ENCODE measurements around the gene ZBTB20.

Gene ZBTB20

DNA sequence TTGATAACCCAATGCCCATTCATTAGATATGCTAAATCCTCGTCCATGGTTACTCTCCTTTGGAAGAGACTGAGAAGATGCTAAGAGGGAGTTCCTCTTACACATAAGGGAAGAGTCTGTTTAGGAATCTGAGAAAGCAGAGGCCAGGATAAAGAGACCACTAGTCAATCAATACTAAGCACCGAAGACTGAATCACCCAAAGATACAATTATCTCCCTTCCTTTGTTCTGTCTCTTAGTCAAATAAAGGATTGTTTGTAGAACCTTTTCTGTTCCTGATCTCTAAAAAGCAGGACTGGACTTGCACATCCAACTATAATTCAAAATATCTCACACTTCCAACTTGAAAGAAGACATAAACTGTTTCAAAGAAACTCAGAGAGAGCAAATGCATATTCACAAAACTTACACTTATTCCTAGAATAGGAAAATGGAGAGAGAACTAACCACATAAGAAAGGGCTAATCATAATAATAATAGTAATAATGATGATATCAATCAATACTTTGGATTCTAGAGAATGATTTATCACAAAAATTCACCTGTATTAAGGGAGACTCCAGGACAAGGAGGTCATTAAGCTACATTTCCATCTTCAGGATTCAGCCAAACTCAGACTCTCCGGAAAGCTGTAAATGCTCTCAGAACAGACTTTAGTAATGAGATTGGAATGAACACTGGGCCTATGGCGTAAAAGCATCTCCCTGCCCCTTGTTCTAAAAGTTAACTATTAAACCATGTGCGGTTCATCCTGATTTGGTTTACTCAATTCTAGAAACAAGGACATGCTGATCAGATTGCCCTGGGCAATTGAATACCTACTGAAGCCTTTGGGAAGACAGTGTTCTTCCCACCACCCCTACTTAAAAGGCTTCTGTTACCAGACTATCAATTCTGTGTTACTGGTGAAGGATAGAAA lies 401.5 kb downstream of the ZBTB20 start:
- DNase-seq: no peak

DNA sequence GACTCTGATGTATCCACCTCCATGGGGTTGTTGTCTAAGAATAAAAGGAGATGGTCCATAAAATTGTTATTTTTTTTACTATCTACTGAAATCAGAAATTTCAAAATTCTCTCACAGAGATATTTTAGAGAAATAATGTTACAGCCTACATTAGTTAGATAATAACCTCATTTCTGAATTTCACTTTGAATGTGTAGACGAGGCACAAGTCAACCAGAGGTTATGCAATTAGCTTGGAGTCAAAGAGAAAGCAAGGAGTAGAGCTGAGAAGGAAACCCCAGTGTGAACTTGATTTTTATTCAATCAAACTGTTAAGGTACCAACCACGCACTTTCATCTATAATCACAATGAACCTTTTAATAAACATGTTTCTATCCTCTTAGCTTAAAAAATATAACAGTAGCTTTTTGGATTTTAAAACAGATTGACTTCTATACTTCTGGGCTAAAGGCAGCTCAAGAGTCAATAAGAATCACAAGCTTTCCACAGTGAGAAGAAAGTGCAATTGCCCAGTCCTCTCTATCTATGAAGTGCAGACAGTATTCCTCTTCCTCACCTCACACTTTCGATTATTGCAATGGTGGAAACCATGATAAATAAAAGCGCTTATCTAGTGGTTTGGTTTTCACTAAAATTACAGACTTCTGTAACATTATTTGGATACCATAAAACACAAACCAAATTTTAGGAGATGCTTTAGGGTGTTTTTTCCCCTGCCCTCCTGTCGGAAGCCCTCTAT lies 403.2 kb downstream of the ZBTB20 start:
- DNase-seq: no peak

DNA sequence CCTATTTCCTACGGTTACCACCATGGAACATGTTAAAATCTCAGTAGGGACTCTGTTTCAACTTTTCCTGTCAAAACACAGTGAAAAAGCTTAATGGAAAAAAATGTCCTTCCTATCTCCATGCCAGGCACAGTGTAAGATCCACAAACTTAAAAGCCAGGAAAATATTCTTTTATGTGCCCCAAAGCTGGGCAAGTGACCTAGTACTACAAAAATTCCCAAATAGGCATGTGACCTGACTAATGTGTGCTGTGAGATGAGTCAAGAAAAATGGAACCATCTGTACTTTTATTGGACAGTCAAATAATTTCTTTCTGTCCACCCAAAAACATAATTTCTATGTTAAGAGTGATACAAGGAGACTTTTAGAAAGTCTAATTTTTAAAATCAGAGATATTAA lies 406.0 kb downstream of the ZBTB20 start:
- DNase-seq: no peak

DNA sequence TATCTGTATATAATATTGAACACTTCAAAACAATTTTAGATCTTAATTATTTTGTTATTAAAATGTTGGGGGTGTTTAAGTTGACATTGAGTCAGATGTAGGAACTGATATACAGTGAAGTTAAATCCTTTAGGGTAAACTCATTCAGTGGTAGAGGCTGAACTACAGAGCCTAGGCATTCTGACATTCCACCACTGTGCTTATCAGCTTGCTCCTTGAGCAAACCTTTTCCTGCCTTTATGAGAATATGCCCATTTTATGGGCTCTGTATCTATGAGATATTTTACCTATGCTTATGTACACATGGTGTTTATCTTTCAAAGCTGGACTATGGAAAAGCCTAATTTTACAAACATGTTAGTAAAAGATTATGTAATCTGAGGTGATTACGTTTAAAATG lies 407.5 kb downstream of the ZBTB20 start:
- no peak for DNase-seq

DNA sequence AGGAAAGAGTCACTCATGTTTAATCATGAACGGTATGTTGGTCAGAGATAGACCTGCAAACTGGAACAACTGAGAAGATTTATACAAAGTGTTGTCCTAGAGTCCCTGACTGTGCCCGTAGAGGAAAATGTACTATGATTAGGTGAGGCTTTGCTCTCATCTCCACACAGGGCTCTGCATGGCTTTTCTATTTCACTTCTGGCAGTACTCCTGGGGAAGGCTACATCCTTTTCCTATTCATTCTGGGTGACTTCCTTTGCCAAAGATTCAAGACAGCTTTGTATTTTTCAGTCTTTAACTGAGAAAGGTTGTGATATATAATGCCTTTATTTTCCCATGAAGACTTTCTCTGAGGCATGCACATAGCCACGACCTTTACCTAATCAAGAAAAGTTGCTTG lies 414.7 kb downstream of the ZBTB20 start:
- DNase-seq: no peak

DNA sequence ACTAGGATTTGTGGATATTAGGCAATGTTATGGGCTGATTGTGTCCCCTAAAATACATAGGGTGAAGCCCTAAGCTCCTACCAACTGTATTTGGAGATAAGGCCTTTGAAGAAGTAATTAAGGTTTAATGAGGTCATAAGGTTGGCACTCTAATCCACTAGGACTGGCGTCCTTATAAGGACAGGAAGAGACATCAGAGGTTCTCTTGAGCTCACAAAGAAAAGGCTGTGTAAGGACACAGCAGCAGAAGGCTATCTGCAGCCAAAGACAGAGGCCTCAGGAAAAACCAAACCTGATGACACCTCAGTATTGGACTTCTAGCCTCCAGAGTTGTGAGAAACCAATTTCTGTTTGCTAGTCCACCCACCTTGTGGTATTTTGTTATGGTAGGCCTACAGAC lies 416.7 kb downstream of the ZBTB20 start:
- no peak for DNase-seq

DNA sequence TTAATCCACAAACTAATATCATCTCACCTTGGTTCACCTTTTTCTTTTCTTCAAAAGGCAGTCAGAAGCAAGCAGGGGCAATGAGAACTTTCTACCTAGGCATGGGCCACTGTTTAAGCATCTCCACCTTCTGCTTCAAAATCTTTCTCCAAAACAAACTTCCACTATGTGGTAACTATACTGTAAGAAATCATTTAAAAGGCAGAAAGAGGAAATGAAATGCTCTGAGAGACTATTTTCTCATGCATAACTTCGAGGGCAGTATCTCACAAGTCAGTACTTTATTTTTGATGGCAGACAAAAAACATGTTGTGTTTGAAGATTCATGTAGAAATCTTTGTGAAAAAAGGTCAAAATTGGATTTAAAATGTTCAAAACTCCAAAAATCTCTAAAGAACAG lies 419.7 kb downstream of the ZBTB20 start:
- DNase-seq: no peak

DNA sequence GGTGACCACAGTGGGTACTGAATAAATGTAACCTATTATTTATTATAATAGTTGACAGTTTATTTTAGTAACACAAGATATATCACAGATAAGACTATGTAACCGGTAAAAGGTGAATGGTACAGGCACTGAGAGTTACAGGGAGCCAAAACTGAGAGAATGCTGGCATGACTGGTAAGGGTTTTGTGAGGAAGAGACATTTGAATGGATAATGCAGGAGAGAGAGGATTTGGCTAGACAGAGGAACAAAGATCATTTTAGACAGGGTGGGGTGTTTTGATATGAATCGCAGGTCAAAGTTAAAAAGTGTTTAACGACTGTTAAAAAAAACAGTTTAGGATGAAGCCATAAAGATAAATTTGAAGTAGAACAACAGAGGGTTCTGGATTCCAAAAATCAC lies 421.1 kb downstream of the ZBTB20 start:
- DNase-seq: no peak

DNA sequence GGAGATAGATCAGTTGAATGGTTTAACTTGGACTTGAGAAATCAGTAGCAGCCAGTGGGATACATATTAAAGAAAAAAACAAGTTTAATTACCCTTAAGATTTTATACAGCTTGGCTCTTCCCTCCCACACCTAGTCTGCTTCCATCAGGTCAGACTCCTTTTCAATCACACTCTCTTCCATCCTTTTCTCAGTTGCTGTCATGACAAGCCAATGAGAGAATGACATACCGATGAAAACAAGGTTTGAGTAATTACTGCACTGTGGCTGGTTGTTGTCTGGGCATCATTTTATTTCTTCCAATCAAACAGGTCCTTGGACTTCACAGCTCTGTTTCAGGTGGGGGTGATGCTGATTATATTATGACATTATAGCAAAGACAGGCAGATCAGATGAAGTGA lies 424.6 kb downstream of the ZBTB20 start:
- DNase-seq: no peak

DNA sequence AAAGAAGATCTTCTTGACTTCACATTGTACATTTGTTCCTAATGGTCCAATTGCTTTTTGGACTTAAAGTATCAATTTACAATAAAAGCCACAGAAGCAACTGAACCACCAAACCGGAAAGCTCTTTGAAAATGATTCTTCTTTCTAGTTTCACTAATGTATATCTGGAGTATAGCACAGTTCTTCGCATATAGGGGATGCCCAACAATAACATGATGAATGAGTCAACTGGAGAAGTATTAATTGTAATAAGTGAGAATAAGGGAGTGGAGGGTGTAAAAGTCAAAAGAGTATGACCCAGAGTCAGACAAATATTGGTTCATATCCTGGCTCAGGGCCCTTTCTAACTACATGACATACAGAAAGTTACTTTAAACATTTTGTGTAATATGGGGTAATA lies 425.2 kb downstream of the ZBTB20 start:
- DNase-seq: no peak

DNA sequence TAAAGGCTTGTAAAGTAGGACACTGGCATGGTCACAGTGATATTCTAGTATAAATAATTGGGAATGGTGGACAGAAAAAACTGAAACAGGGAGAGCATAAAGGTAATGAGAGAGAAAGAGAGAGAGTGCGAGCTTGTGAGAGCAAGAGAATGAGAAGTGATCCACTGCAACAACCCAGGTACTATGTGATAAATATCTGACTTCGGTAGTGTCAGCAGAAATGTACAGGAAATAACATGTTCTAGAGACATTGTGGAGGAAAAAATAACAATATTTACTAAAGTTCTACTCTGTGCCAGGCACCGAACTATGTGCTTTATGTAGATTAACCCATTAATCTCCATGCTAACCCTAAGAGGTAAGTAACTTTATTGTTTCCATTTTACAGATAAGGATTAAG lies 425.9 kb downstream of the ZBTB20 start:
- no peak for DNase-seq

DNA sequence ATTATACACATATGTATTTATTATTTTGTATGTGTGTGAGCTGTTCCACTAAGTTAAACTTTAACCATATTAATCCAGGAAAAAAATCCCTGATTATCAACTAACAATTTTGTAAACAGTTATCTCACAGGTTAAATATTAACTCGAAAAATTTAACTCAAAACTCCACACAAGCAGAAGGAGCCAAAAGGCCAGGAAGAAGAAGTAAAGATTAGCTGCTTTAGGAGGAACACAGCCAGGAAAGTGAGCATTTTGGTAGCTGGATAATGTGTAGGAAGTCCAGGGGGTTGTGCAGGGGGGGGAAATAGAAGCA lies 428.2 kb downstream of the ZBTB20 start:
- DNase-seq: no peak

DNA sequence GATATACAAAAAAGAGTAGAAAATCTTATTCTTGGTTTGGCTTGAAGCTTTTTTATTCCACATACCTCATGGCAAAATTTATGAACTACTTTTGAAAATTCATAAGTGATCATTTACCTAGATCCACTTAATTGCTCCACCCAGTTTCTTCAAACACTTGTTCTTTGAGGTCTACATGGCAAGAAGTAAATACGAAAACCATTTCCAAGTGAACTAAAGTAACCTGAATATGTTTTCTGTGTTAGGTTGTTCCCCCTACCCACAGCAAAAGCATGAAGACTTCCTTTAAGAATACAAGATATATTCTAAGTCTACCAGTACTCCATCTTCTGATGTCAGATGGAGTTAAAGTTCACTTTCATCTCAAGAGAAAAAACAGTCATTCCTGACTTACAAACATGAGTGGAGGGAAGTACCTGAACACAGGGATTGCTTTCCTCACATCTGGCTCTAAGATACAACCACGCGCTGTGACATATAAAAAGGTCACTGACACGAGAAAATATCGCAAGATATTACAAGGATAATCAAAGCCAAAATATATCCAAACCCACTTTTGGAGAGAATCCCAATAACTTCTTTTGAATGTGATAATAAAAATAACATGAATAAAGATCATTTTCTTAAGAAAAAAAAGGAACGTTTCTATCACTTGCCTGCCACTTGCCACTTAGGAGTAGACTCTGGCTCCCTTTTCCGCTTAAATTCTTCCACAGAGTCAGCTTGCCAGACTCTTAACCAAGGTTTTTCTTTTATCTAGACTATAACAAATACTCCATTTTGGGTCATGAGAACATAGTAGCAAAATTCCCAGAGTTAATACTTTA lies 428.8 kb downstream of the ZBTB20 start:
- DNase-seq: no peak

DNA sequence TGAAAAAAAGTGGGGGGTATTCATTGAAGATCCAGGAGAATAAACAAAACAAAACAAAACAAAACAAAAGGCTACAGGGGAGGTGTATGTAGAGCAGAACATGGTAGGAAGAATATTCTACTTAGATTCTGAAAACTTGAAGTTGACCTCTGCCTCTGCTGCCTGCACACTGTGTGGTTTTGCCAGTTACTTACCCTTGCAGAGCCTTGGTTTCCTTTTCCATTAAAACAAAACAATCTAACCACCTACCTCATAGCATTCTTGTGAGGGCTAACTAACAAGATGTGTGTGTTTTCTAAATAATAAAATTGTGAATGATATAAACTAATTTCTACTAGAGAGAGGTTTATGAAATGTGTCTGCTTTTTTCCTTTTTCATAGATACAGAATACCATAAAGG lies 430.2 kb downstream of the ZBTB20 start:
- no peak for DNase-seq

DNA sequence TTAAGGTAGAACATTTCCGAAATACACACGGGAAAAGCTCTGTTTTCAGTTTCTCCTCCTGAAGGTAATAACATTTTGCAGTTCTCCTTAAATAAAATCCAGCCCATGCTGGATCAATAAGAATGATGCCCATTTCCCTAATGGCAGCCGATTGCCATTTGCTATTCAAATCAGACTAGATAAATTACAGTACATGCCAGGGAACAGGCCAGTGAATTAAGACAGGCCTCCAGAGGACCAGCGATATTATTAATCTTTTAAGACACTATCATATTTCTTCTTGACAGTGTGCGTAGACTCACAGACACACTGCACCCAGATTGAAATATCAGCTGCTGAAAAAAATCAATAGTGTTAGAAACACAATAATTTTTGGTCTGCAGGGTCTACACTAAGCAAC lies 431.0 kb downstream of the ZBTB20 start:
- no peak for DNase-seq

DNA sequence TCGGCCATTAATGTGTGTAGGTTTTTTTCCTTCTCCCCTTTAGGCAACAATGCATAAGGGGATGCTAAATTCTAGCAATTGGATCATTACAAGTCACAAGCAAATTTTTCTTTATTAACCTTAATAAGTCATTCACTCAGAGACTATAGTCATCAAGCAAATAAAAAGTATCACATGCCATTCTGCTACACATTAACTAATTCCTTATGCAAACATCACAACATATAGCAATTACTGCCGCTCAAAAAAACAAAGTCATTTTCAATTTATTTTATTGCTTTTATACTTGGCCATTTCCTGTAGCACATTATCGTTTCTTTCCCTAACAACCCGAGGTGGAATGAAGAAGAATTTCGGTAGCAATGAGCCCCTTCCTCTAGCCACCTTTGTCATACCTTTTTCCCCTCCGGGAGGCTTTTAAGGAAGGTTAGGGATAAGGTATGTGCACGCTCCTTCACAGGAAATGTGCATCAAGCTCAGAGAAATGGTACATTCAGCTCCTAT lies 432.1 kb downstream of the ZBTB20 start:
- no peak for DNase-seq

DNA sequence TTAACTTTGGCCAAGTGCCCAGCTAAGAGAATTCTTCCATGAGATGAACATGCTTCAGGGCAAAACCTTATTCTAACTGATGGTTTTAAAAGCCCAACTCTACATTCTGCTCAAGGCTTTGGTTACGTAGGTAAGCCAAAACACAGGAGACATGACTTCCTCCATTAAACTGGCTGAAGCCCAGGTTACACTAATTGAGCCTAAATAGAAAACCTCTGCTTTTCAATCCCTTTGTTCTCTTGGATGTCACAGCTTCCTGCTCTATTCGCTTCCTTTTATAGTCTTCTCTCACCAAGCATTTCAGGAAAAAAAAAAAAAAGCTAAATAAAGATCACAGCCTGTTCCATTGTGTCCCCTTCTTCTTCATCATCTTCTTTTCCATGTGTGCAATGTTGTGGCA lies 432.9 kb downstream of the ZBTB20 start:
- DNase-seq: no peak

DNA sequence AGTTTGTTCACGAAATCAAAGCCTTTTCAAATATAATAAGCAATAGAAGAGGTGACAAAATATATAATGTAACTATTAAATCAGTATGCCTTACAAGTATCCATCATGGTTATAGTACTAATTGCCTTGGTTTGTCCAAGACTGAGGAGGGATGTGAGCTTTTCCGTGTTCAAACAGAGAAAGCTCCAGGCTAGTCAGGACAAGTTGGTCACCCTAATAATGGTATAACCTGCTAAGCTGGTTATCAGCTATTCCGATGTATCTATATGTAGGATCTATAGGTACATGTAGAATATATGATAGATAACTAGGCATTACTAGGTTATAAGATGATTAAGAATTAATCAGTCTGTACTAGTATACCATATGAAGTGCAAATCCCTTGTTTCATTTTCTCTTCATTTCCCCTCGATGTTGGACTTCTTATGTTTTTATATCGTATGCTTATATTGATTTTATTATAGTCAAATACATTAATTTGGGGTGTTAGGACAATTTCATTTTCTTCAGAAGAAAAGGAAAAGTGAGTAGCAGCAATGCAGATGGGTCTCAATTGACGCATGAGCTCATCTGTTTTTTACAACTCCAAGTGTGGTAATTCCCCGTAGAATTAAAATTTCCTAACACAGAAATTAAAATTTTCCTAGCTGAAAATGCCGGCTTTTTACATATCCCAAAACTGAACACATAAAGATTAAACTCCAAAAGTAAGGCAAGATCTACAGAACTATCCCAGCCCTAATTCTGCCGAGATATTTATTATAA lies 434.2 kb downstream of the ZBTB20 start:
- DNase-seq: no peak

DNA sequence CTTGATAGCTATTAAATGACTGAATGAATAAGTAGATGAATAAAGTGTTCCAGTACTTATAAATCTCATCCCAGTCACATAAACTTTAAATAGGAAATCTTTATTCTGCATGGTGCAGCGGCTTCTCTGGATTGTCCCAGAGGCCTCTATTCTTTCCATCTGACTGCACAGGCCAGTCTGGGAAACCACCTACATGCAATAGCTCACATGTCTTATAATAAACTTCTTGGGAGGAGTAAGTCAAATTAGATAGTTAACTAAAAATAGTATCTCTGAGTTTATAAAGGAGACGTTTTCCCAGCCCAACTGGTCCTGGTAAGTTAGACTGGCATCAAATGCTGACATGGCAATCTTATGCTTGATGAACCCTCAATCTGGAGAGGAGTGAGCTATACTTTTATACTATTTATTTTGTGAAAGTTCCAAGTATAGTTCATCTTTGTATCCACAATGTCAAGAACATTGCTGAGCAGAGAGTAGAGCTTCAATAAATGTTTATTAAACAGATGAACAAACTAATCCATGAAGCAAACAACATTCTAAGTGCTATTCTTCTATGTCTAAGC lies 435.7 kb downstream of the ZBTB20 start:
- no peak for DNase-seq

DNA sequence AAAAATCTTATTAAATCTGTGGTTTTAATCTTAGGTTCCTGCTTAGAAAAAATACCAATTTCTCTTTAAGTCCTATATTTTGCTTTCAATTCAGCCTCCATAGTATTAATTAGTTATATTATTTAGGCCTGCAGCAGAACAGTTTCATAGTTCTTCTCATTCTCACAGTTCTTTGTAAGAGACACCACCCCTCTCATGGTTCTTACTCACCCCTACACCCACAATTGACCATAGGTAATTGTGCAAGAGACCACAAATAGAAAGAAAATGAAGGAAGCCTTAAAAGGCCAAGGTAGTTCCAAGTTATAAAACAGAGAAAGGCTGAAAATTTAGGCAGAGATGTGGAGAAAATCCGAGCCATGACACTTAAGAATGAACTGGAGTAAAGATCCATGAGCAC lies 438.0 kb downstream of the ZBTB20 start:
- no peak for DNase-seq

DNA sequence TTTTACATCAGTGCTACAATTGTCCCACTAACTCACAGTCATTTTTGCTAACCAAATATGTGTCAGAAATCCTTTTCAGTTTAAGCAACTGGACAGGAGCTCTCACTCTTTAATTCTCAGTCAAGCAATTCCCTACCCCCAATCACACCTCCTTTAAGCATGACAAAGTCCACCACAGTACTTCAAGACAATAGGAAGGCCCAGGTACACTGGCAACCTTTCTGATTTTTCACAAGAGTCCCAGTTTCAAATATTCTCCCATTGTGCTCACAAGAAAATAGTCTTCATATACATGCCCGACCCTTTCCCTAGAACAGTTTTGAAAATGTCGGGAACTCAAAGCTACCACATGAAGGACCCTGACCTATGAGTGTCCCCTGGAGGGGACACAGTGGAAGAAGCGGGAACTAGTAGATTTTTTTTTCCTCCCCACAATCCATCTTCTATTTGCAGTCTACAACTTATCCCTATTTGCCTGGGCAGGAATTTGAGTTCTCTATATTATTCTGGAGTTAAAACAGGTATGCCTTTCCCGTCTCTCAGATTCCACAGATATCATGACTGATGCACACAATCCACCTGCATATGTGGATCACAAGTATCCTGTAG lies 439.7 kb downstream of the ZBTB20 start:
- no peak for DNase-seq

Data from KG1 (cell line).